Measurements from ENCODE around the gene KRTAP10-12. TPM values are rescaled to one million over a fixed set of nuclear protein-coding genes. Genes with fewer than 3 reads are reported as not detected.
A peak's percentile ranks its signal among the peaks of the same experiment; 100 is the strongest.

KRTAP10-12 gene
- total RNA-seq, 4 donors from 2014 or later: not detected

- WGBS, 2 donors: 0 to 16% methylated on average over 4 to 8 of the region's 13 CpGs
- Histone ChIP-seq H3K9me3 (no peaks in the 10 kb centered on the region), H3K36me3 (no peaks in the 10 kb centered on the region), H3K4me1 (peaks cover 16 to 59% of the 10 kb centered on the region in 2 donors), H3K27ac (no peak overlapping the region), H3K4me3 (replicated peaks in 1 of 3) (no peak overlapping the region), H3K27me3 (peaks cover 9% of the 10 kb centered on the region)
- TF ChIP-seq, protein P1, sequence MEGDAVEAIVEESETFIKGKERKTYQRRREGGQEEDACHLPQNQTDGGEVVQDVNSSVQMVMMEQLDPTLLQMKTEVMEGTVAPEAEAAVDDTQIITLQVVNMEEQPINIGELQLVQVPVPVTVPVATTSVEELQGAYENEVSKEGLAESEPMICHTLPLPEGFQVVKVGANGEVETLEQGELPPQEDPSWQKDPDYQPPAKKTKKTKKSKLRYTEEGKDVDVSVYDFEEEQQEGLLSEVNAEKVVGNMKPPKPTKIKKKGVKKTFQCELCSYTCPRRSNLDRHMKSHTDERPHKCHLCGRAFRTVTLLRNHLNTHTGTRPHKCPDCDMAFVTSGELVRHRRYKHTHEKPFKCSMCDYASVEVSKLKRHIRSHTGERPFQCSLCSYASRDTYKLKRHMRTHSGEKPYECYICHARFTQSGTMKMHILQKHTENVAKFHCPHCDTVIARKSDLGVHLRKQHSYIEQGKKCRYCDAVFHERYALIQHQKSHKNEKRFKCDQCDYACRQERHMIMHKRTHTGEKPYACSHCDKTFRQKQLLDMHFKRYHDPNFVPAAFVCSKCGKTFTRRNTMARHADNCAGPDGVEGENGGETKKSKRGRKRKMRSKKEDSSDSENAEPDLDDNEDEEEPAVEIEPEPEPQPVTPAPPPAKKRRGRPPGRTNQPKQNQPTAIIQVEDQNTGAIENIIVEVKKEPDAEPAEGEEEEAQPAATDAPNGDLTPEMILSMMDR (IDR thresholded peaks at IDR 0.05): no peak
- no peak for TF ChIP-seq POLR2A (IDR thresholded peaks at IDR 0.05)
- DNase-seq: peak; percentile 62 to 73
- intact Hi-C loops (cut with DNase I): no loop called here
Observed at GRCh38 chr21:44708213-44708865, 11.4 kb downstream of the KRTAP10-12 start.

DNA sequence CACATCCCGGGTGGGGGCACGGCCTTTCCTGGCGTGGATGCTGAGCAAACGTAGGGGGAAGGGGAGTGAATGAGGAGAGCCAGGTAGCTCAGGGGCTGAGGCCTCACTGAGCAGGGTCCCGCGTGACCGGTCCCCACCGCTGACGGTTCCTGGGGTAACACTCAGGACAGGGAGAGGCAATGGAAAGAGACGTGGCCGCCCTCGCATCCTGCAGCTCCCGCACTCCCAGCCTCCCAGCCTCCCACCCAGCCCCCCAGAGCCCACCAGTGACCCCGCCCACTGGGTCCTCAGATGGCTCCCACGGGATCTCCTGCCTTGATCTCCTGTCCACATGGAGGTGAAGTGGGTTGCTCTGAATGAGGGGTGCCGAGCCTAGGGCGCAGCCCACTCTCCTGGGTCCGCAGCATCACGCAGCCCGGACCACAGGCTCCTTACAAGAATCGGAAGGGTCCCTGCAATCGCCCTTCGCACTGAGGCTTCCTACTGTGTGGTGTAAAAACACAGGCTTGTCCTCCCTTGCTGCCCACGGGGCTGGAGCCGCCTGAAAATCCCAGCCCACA lies 12.0 kb downstream of the KRTAP10-12 start:
- intact Hi-C loops (cut with DNase I): no loop called here
- 21 to 26% methylated on average over 13 to 20 of the region's 25 CpGs for WGBS, 2 donors
- no peak overlapping the region for H3K4me3 ChIP-seq (replicated peaks in 1 of 3)
- no peak for DNase-seq
- no peaks in the 10 kb centered on the region for H3K36me3 ChIP-seq
- TF ChIP-seq, protein P1 (IDR thresholded peaks at IDR 0.05): no peak
- TF ChIP-seq POLR2A (IDR thresholded peaks at IDR 0.05): no peak
- peaks cover 9% of the 10 kb centered on the region for H3K27me3 ChIP-seq
- H3K27ac ChIP-seq: no peak overlapping the region
- H3K9me3 ChIP-seq: no peaks in the 10 kb centered on the region
- H3K4me1 ChIP-seq: peaks cover 16 to 59% of the 10 kb centered on the region in 2 donors

GRCh38 chr21:44709426-44710293 lies 12.7 kb downstream of the KRTAP10-12 start:
- Histone ChIP-seq H3K27ac (no peak overlapping the region), H3K27me3 (peaks cover 9% of the 10 kb centered on the region), H3K36me3 (no peaks in the 10 kb centered on the region), H3K4me3 (replicated peaks in 1 of 3) (no peak overlapping the region), H3K9me3 (no peaks in the 10 kb centered on the region), H3K4me1 (peaks cover 16 to 59% of the 10 kb centered on the region in 2 donors)
- TF ChIP-seq, protein P1 (IDR thresholded peaks at IDR 0.05): no peak
- no peak for TF ChIP-seq POLR2A (IDR thresholded peaks at IDR 0.05)
- peak; percentile 20 to 26 for DNase-seq
- 10 to 13% methylated on average over 29 to 32 of the region's 45 CpGs for WGBS, 2 donors
- intact Hi-C loops (cut with DNase I): no loop called here

DNA sequence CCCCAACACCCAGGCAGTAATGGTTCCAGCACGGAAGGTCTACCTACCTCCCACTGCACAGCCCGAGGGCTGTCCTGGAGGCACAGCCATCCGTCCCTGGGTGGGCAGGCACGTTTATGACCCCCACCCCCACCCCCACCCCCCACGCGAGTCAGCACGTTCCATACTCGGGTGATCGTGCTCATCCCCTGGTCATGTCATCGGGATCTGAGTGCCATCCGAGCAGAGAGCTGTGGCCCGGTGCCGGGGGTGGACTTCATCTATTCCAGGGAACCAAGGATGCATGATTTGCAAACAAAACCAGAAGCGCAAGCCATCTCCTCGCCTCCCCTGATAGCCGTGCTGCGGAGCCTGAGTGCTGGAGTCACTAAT lies 13.3 kb downstream of the KRTAP10-12 start:
- Histone ChIP-seq H3K27me3 (peaks cover 9% of the 10 kb centered on the region), H3K4me3 (replicated peaks in 1 of 3) (no peak overlapping the region), H3K27ac (no peak overlapping the region), H3K4me1 (peaks cover 16 to 59% of the 10 kb centered on the region in 2 donors), H3K36me3 (no peaks in the 10 kb centered on the region), H3K9me3 (no peaks in the 10 kb centered on the region)
- TF ChIP-seq, protein P1 (IDR thresholded peaks at IDR 0.05): no peak
- TF ChIP-seq POLR2A (IDR thresholded peaks at IDR 0.05): no peak
- intact Hi-C loops (cut with DNase I): no loop called here
- DNase-seq: no peak
- 13 to 21% methylated on average over 7 to 15 of the region's 17 CpGs for WGBS, 2 donors
